Liver (tissue), 9 donors: Measurements from ENCODE around the gene GUCA1A. TPM values are rescaled to one million over a fixed set of nuclear protein-coding genes. Genes with fewer than 3 reads are reported as not detected.

Source experiments
- DNase-seq: peaks from one replicate; pipeline ENCODE4 v3.0.0-alpha.2; 2017; ENCODE audit warnings: low spot score
- H3K27ac ChIP-seq, 2 donors: one replicate each; pipeline ENCODE4 v1.7.0; 2013; ENCODE audit warnings: inconsistent platforms in 2 of 2, low read length in 2 of 2, control low read depth in 1 of 2, low read depth in 1 of 2, mild to moderate bottlenecking in 1 of 2
- H3K27me3 ChIP-seq, 4 donors: one replicate each; pipeline versions ENCODE4 v1.6.1 to v1.7.0; 2013; ENCODE audit warnings: low read length in 3 of 4, inconsistent platforms in 1 of 4, mild to moderate bottlenecking in 1 of 4, moderate library complexity in 1 of 4; ENCODE audit not compliant: control insufficient read depth in 4 of 4, insufficient read depth in 4 of 4
- H3K36me3 ChIP-seq, 4 donors: one replicate each; pipeline versions ENCODE4 v1.6.1 to v1.7.0; 2013; ENCODE audit warnings: low read length in 3 of 4, mild to moderate bottlenecking in 3 of 4, low read depth in 1 of 4, moderate library complexity in 1 of 4; ENCODE audit not compliant: control insufficient read depth in 4 of 4, insufficient read depth in 3 of 4
- H3K4me1 ChIP-seq, 4 donors: one replicate each; pipeline versions ENCODE4 v1.6.1 to v1.7.0; 2013; ENCODE audit warnings: low read length in 3 of 4, mild to moderate bottlenecking in 3 of 4, moderate library complexity in 1 of 4; ENCODE audit not compliant: control insufficient read depth in 4 of 4, insufficient read depth in 4 of 4
- H3K4me3 ChIP-seq, 3 donors: one replicate each; pipeline versions ENCODE4 v1.6.1 to v1.7.0; 2013; ENCODE audit warnings: low read length in 3 of 3, control low read depth in 1 of 3, low read depth in 1 of 3, mild to moderate bottlenecking in 1 of 3
- H3K9ac ChIP-seq, 2 donors: one replicate each; pipeline ENCODE4 v1.7.0; 2013; ENCODE audit warnings: low read length in 2 of 2, mild to moderate bottlenecking in 2 of 2, moderate library complexity in 2 of 2, control low read depth in 1 of 2, low read depth in 1 of 2
- H3K9me3 ChIP-seq, 4 donors: one replicate each; pipeline versions ENCODE4 v1.6.1 to v1.7.0; 2013; ENCODE audit warnings: low read length in 3 of 4; ENCODE audit not compliant: control insufficient read depth in 4 of 4
- EGR1 ChIP-seq, 2 donors: IDR thresholded peaks; 2 replicates each; pipeline ENCODE4 v1.6.1; 2016 to 2018; ENCODE audit warnings: antibody characterized with exemption in 2 of 2, low read depth in 2 of 2
- FOXA1 ChIP-seq: IDR thresholded peaks from 2 replicates; pipeline ENCODE4 v1.6.1; 2016; ENCODE audit warnings: antibody characterized with exemption
- FOXA2 ChIP-seq: IDR thresholded peaks from 2 replicates; pipeline ENCODE4 v1.6.1; 2016; ENCODE audit warnings: antibody characterized with exemption
- GABPA ChIP-seq, 2 donors: IDR thresholded peaks in 1 of 2; conservative IDR thresholded peaks in 1 of 2; 2 replicates each; pipeline ENCODE4 v1.6.1; 2016; ENCODE audit warnings: antibody characterized with exemption in 2 of 2, mild to moderate bottlenecking in 1 of 2, moderate library complexity in 1 of 2
- HNF4A ChIP-seq, 2 donors: conservative IDR thresholded peaks; 2 replicates each; pipeline ENCODE4 v1.6.1; 2016; ENCODE audit warnings: antibody characterized with exemption in 2 of 2, mild to moderate bottlenecking in 2 of 2
- HNF4G ChIP-seq: IDR thresholded peaks from 2 replicates; pipeline ENCODE4 v1.6.1; 2016; ENCODE audit warnings: antibody characterized with exemption
- JUND ChIP-seq, 2 donors: IDR thresholded peaks; 2 replicates each; pipeline ENCODE4 v1.6.1; 2016; ENCODE audit warnings: antibody characterized with exemption in 2 of 2
- MAX ChIP-seq: IDR thresholded peaks from 2 replicates; pipeline ENCODE4 v1.6.1; 2016; ENCODE audit warnings: antibody characterized with exemption
- NR2F2 ChIP-seq: IDR thresholded peaks from 2 replicates; pipeline ENCODE4 v1.6.1; 2016; ENCODE audit warnings: antibody characterized with exemption
- REST ChIP-seq: IDR thresholded peaks from 2 replicates; pipeline ENCODE4 v1.6.1; 2016; ENCODE audit warnings: antibody characterized with exemption, mild to moderate bottlenecking
- RXRA ChIP-seq, 2 donors: IDR thresholded peaks; 2 replicates each; pipeline ENCODE4 v1.6.1; 2017 to 2018; ENCODE audit warnings: antibody characterized with exemption in 2 of 2, mild to moderate bottlenecking in 1 of 2
- SP1 ChIP-seq: IDR thresholded peaks from 2 replicates; pipeline ENCODE4 v1.6.1; 2018; ENCODE audit warnings: antibody characterized with exemption, mild to moderate bottlenecking
- TAF1 ChIP-seq: conservative IDR thresholded peaks from 2 replicates; pipeline ENCODE4 v1.6.1; 2016; ENCODE audit warnings: antibody characterized with exemption, mild to moderate bottlenecking
- YY1 ChIP-seq: IDR thresholded peaks from 2 replicates; pipeline ENCODE4 v1.6.1; 2016; ENCODE audit warnings: antibody characterized with exemption, mild to moderate bottlenecking
- WGBS: extraction: QIAGEN DNeasy Blood & Tissue Kit; methylation state at CpG from one replicate; pipeline ENCODE4 v1.1.7; 2013; 5-methylcytosine and 5-hydroxymethylcytosine counted together
- polyA plus RNA-seq, 2 donors: library from polyadenylated mRNA; stranded (reverse) in 1 of 2; unstranded in 1 of 2; fragments of 200-250 nt in 1 of 2; fragments of >200 nt in 1 of 2; fragmentation: Nextera tagmentation in 1 of 2; extraction: Ambion mirVana in 1 of 2; gene quantifications; one replicate each; pipeline versions ENCODE4 v1.2.1 to v1.2.3, GENCODE V29; 2013 to 2015
- total RNA-seq, 2 donors: library from RNA; depleted of rRNA; stranded (reverse); fragments of >200 nt; gene quantifications; one replicate each; pipeline ENCODE4 v1.2.3, GENCODE V29; 2014
- TF ChIP-seq, protein P1 (sequence below): fragments of 150-350 bp; IDR thresholded peaks from 2 replicates; pipeline ENCODE4 v1.5.1; 2017; ENCODE audit warnings: improper control_type of control experiment, low read depth, low read length; ENCODE audit not compliant: missing input control
- TF ChIP-seq, protein P2 (sequence below): IDR thresholded peaks from 2 replicates; pipeline ENCODE4 v1.6.1; 2016; ENCODE audit warnings: antibody characterized with exemption
- TF ChIP-seq, protein P3 (sequence below): IDR thresholded peaks from 2 replicates; pipeline ENCODE4 v1.6.1; 2016; ENCODE audit warnings: antibody characterized with exemption
- donor health status: healthy.
- donor health status: healthy.
- donor health status: healthy.
- donor health status: healthy.
- donor health status: healthy.

GUCA1A gene
- total and polyA plus RNA-seq, 4 donors: not detected

GRCh38 chr6:42155293-42155692, 17.9 kb upstream of the GUCA1A start:
- no peak overlapping the region for H3K9ac ChIP-seq
- H3K4me1 ChIP-seq: peaks cover 0 to 6% (median 3%) of the 10 kb centered on the region in 4 donors
- H3K9me3 ChIP-seq: no peaks in the 10 kb centered on the region
- H3K27me3 ChIP-seq: no peaks in the 10 kb centered on the region
- TF ChIP-seq REST (no peak), HNF4G (no peak), SP1 (no peak), HNF4A (conservative IDR thresholded peaks at IDR 0.05) (no peak), TAF1 (no peak), FOXA1 (no peak), JUND (IDR thresholded peaks at IDR 0.05) (no peak), YY1 (no peak), GABPA (IDR thresholded peaks at IDR 0.05 in 1 of 2, conservative IDR thresholded peaks at IDR 0.05 in 1 of 2) (no peak), MAX (no peak), NR2F2 (no peak), FOXA2 (no peak), RXRA (IDR thresholded peaks at IDR 0.05) (no peak)
- TF ChIP-seq, protein P1, sequence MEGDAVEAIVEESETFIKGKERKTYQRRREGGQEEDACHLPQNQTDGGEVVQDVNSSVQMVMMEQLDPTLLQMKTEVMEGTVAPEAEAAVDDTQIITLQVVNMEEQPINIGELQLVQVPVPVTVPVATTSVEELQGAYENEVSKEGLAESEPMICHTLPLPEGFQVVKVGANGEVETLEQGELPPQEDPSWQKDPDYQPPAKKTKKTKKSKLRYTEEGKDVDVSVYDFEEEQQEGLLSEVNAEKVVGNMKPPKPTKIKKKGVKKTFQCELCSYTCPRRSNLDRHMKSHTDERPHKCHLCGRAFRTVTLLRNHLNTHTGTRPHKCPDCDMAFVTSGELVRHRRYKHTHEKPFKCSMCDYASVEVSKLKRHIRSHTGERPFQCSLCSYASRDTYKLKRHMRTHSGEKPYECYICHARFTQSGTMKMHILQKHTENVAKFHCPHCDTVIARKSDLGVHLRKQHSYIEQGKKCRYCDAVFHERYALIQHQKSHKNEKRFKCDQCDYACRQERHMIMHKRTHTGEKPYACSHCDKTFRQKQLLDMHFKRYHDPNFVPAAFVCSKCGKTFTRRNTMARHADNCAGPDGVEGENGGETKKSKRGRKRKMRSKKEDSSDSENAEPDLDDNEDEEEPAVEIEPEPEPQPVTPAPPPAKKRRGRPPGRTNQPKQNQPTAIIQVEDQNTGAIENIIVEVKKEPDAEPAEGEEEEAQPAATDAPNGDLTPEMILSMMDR: no peak
- TF ChIP-seq, protein P2, sequence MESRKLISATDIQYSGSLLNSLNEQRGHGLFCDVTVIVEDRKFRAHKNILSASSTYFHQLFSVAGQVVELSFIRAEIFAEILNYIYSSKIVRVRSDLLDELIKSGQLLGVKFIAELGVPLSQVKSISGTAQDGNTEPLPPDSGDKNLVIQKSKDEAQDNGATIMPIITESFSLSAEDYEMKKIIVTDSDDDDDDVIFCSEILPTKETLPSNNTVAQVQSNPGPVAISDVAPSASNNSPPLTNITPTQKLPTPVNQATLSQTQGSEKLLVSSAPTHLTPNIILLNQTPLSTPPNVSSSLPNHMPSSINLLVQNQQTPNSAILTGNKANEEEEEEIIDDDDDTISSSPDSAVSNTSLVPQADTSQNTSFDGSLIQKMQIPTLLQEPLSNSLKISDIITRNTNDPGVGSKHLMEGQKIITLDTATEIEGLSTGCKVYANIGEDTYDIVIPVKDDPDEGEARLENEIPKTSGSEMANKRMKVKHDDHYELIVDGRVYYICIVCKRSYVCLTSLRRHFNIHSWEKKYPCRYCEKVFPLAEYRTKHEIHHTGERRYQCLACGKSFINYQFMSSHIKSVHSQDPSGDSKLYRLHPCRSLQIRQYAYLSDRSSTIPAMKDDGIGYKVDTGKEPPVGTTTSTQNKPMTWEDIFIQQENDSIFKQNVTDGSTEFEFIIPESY: no peak
- TF ChIP-seq, protein P3, sequence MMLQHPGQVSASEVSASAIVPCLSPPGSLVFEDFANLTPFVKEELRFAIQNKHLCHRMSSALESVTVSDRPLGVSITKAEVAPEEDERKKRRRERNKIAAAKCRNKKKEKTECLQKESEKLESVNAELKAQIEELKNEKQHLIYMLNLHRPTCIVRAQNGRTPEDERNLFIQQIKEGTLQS: no peak
- H3K4me3 ChIP-seq: no peak overlapping the region
- no peak for DNase-seq
- H3K27ac ChIP-seq: no peak overlapping the region
- H3K36me3 ChIP-seq: no peaks in the 10 kb centered on the region
- 81% methylated on average over 4 of the region's 4 CpGs for WGBS

- Histone ChIP-seq H3K9ac (no peak overlapping the region), H3K36me3 (no peaks in the 10 kb centered on the region), H3K27ac (no peak overlapping the region), H3K4me3 (no peak overlapping the region), H3K27me3 (no peaks in the 10 kb centered on the region), H3K4me1 (no peaks in the 10 kb centered on the region), H3K9me3 (no peaks in the 10 kb centered on the region)
- 72% methylated on average over 3 of the region's 3 CpGs for WGBS
- no peak for DNase-seq
- TF ChIP-seq MAX: no peak
- TF ChIP-seq, protein P1: no peak
- no peak for TF ChIP-seq SP1
- no peak for TF ChIP-seq GABPA (IDR thresholded peaks at IDR 0.05 in 1 of 2, conservative IDR thresholded peaks at IDR 0.05 in 1 of 2)
- no peak for TF ChIP-seq NR2F2
- no peak for TF ChIP-seq YY1
- no peak for TF ChIP-seq HNF4A (conservative IDR thresholded peaks at IDR 0.05)
- TF ChIP-seq EGR1 (IDR thresholded peaks at IDR 0.05; ENCODE audit: low read depth in 2 of 2): no peak
- TF ChIP-seq FOXA2: no peak
- no peak for TF ChIP-seq RXRA (IDR thresholded peaks at IDR 0.05)
- no peak for TF ChIP-seq REST
- TF ChIP-seq TAF1: no peak
- TF ChIP-seq HNF4G: no peak
- TF ChIP-seq FOXA1: no peak
These were observed 16.5 kb upstream of the GUCA1A start for GRCh38 chr6:42156638-42157037.
